DND-41 (cell line): ENCODE data around the gene RAB35.

ENCODE experiments used
- EZH2 ChIP-seq: IDR thresholded peaks from 3 replicates; pipeline ENCODE4 v1.6.1; 2012; ENCODE audit warnings: borderline replicate concordance, low read depth, mild to moderate bottlenecking, moderate library complexity, low read length, inconsistent platforms; ENCODE audit not compliant: severe bottlenecking
- TF ChIP-seq, protein P1 (sequence below): IDR thresholded peaks from 2 replicates; pipeline ENCODE4 v1.5.1; 2012; ENCODE audit warnings: borderline replicate concordance, low read length, moderate library complexity, mild to moderate bottlenecking; ENCODE audit not compliant: poor library complexity, severe bottlenecking; ENCODE audit errors: extremely low read depth

DNA sequence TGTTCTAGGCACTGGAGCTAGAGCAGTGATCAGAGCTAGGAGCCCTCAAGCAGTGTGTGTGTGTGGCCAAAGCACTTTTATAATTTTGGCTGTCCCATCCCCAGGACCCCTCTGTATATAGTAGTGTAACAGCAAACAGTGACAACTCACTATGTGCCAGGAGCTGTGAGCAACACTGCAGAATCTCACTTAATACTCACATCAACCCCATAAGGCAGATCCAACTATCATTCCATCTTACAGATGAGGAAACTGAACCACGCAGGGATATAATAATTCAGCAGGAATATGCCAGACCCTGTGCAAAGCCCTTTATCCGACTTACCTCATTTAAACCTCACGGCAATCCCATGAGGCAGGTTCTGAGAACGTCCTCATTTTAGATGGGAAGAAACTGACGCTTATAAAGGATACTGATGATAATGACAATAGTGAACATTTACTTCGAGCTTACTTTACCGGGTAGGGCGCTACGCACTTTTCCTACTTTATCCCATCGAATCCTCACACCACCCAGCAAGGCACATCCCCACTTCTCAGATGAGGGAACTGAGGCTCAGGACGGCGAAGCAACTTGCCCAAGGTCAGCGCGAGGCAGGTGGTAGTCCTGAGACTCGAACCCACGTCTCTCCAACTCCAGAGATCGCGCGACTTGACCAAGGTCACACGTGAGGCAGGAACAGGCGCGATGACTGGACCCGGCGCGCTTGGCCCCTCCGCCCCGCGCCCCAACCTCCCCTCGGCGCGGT, 687 bp downstream of the RAB35 start:
- TF ChIP-seq, protein P1, sequence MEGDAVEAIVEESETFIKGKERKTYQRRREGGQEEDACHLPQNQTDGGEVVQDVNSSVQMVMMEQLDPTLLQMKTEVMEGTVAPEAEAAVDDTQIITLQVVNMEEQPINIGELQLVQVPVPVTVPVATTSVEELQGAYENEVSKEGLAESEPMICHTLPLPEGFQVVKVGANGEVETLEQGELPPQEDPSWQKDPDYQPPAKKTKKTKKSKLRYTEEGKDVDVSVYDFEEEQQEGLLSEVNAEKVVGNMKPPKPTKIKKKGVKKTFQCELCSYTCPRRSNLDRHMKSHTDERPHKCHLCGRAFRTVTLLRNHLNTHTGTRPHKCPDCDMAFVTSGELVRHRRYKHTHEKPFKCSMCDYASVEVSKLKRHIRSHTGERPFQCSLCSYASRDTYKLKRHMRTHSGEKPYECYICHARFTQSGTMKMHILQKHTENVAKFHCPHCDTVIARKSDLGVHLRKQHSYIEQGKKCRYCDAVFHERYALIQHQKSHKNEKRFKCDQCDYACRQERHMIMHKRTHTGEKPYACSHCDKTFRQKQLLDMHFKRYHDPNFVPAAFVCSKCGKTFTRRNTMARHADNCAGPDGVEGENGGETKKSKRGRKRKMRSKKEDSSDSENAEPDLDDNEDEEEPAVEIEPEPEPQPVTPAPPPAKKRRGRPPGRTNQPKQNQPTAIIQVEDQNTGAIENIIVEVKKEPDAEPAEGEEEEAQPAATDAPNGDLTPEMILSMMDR, result no peak
- no peak for TF ChIP-seq EZH2
